Middle frontal gyrus (tissue), 1 donor: ENCODE data around the gene SRP9.
"Not testable (repeated sequence)": the region's sequence is repeated elsewhere in the genome, so short reads cannot be mapped to it uniquely, and the experiment has no call there.

Experiments used
- DNase-seq: peaks from one replicate; pipeline ENCODE4 v3.0.0-alpha.2; 2015; ENCODE audit warnings: low spot score; ENCODE audit errors: extremely low spot score

The SRP9 gene

GRCh38 chr1:225755671-225756319, 21.8 kb upstream of the SRP9 start:
- no peak for DNase-seq

- no peak for DNase-seq
These were observed 19.5 kb upstream of the SRP9 start for GRCh38 chr1:225757927-225758656.

DNA sequence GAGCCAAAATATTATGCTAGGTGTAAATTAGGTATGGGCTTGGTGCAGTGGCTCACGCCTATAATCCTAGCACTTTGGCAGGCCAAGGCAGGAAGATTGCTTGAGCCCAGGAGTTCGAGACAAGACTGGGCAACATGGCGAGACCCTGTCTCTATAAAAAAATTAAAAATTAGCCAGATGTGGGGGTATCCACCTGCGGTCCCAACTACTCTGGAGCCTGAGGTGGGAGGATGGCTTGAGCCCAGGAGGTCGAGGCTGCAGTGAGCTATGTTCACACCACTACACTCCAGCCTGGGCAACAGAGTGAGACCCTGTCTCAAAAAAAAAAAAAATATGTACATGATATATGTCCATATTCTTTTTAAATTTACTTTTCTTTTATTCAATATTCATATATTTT, 17.7 kb upstream of the SRP9 start:
- DNase-seq, result not testable (repeated sequence)

DNA sequence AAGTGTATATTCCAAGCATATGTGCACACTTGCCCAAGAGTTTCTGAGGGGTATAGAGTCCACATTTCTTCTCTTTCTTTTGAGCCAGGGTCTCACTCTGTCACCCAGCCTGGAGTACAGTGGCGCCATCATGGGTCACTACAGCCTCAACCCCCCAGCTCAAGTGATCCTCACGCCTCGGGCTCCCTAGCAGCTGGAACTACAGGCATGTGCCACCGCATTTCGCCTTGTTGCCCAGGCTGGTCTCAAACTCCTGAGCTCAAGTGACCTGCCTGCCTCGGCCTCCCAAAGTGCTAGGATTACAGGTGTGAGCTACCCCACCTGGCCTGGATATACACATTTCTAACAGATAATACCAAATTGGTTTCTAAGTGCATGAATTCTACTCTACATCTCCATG, 17.1 kb upstream of the SRP9 start:
- no peak for DNase-seq

DNA sequence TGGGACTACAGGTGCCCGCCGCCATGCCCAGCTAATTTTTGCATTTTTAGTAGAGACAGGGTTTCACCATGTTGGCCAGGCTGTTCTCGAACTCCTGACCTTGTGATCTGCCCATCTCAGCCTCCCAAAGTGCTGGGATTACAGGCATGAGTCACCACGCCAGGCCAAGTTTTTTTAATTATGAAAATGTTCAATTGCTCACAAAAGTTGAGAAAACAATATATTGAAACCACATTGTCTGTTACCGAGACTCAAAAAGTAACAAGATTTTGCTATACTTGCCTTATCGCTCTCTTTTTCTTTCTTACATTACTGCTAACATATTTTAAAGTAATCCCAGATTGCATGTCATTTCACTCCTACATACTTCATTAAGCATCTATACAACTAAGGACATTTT, 16.2 kb upstream of the SRP9 start:
- not testable (repeated sequence) for DNase-seq

GRCh38 chr1:225762002-225762441, 15.6 kb upstream of the SRP9 start:
- DNase-seq, result no peak

DNA sequence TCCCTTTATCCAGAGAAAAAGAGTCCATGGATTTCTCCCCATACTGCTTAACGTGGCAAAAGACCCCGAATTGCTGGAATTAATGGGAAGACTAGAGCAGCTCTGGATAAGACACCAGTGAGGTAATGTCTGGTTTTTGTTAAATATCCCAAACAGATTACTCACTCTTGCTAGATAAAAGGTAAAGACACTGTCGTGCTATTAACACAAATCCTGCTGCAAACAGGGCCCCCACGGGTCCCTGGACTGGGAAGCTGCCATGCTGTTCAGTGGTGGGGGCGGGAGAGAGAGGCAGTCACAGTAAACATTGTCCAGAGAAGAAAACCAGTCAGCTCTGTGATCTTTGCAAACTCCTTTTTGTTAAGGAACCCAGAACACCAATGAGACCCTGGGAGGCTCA, 15.2 kb upstream of the SRP9 start:
- DNase-seq, result no peak

DNA sequence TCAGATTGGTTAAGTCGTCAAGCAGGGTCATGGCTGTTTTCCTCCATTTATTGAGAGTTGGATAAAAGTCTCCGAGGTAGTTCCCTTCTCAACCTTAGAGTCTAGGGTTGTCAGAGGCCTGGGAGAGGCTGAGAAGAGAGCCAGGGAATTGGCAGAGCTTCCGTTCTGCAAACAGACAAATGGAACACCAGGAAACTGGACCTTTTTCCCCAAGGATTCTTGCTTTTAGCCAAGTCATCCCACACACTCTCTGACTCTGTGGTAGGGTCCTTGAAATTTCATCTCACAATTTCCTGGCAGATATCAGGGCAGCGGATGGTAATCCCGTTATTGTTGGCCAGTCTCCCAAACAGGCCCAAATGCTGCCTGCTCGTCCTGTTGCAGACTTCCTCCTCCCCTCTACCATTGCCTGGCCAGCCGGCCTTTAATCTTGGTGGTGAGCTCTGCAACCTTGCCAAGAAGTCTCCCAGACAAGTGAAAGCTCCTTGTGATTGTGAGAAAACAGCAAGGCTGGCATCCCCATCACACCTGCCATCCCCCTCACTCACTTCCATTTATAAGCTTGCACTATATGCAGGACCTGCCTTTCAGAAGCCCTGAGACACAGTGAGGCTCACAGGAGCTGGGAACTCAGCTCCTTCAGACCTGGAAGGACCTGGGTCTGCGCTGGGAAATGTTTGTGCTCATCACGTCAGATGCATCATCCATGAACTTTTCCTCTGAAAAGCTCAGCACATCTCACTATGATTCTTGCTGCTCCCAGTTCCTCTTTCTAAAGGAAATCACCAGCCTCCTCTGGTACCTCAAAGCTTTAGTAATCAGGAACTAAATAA, 13.7 kb upstream of the SRP9 start:
- DNase-seq, result no peak

DNA sequence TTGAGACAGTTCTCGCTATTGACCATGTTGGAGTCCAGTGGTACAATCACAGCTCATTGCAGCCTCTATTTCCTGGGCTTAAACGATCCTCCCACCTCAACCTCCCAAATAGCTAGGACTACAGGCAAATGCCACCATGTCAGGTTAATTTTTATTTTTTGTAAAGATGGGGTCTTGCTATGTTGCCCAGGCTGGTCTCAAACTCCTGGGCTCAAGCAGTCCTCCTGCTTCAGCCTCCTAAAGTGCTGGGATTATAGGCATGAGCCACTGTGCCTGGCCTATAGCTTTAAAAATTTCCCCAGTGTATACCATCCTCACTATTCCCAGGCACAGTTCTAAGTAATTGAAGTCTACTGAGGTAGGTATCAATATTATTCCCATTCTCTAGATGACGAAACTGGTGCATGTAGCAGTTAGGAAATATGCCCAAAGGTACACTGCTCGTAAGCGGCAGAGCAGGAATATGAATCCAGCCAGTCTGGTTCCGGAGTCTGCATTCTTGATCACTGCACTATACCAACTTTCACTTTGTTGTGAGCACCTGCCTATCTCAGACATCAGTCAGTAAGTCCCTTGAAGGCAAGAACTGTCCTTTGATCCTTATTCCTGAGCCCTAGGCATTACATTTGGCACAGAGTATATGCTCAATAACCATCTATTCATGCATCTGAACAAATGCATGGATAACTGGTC, 11.5 kb upstream of the SRP9 start:
- no peak for DNase-seq

- no peak for DNase-seq
These were observed 10.5 kb upstream of the SRP9 start for GRCh38 chr1:225766967-225767633.

- DNase-seq, result no peak
These were observed 9.7 kb upstream of the SRP9 start for GRCh38 chr1:225767634-225768540.

GRCh38 chr1:225768662-225769426, 8.8 kb upstream of the SRP9 start:
- DNase-seq, result no peak

DNA sequence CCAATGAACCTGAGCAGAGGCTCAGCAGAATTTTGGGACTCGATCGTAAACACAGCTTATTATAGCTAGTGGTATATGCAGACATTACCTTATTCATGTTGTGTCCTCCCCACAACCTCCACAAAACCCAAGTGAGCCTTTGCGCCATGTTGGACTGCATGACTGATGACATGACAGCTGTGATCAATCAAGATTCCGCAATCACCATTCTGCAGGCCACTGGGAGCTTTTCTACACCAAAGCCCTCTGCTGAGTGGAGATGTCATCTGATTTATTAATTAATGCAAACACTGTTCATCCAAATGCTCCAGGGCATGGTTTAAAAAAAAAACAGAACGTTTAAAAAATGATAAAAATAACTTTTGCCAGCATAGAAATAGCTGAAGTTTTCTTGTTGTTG, 7.9 kb upstream of the SRP9 start:
- no peak for DNase-seq

GRCh38 chr1:225770561-225771248, 6.9 kb upstream of the SRP9 start:
- DNase-seq, result no peak

DNA sequence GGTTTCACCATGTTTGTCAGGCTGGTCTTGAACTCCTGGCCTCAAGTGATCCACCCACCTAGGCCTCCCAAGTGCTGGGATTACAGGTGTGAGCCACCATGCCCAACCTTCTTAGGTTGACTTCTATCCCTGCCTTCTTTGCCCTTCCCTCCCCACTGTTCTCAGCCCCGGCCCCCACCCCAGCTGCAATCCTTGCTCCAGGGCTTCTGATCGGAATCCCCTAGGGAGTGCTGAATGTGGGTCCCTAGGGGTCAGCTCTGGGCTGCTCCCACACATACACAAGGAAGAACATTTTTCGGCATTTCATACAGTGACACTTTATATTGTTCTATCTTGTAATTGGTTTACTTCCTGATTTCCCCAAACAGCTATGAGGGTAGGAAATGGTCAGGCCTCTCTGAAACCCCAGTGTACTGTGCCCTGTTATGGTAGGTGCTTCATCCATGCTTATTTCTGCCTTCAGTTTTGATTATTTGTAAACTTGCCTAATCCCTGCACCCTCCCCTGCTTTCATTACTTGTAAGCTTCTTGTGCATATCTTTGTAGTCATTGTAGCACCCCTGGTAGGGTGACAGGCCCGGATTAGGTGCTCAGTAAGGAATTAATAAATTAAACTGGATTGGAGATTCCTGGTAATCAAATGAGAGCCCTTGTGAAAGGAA, 5.8 kb upstream of the SRP9 start:
- no peak for DNase-seq

- peak; percentile 44 for DNase-seq
These were observed 5.3 kb upstream of the SRP9 start for GRCh38 chr1:225772323-225772768.

DNA sequence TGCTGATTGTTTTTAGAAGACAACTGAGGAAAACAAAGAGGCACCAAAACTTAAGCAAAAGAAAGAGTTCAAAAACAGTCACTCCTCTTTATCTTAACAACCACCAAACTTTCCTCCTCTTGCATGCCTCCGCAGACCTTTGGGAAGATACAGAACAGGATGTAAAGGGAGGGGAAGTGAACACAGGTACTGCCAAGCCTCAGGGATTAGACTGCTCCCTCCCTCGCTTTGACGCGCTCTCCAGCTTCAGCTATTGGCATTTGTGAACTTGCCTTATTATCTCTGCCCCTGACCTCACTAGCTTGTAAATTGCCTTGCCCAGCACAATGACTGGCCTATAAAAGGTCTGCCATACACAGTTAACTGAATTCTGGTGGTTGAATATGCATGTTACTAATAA, 4.8 kb upstream of the SRP9 start:
- DNase-seq, result no peak
